Activated B cell treated with CpG ODN at 0.5 μM for 24 hours (primary cell): ENCODE measurements around the gene ASGR1. TPM values are rescaled to one million over a fixed set of nuclear protein-coding genes. Genes with fewer than 3 reads are reported as not detected.

Experiments
- ATAC-seq: fragments of 200-7000 bp; cut with Tn5 transposase; one replicate; pipeline ENCODE4 v1.10.0; 2021; ENCODE audit warnings: low read depth, mild to moderate bottlenecking, moderate library complexity
- CTCF ChIA-PET: fragments of 350-600 bp; sonication (Branson Sonifier 250); formaldehyde crosslinking; loops from one replicate; lab custom pipeline; 2021; ENCODE audit warnings: antibody characterized with exemption; lab: Charles Lee
- POLR2A ChIA-PET: fragments of 350-600 bp; sonication (Branson Sonifier 250); formaldehyde crosslinking; loops from one replicate; lab custom pipeline; 2021; ENCODE audit warnings: antibody characterized with exemption; lab: Charles Lee
- DNase-seq: peaks from one replicate; pipeline ENCODE4 v3.0.0; 2022
- H3K27ac Mint-ChIP-seq: one replicate; pipeline ENCODE4 v1.8.0; 2020; ENCODE audit warnings: mixed read lengths
- H3K27me3 Mint-ChIP-seq: one replicate; pipeline ENCODE4 v1.8.0; 2021; ENCODE audit warnings: mixed read lengths
- H3K36me3 Mint-ChIP-seq: one replicate; pipeline ENCODE4 v1.8.0; 2021; ENCODE audit warnings: low read depth, mixed read lengths
- H3K4me1 Mint-ChIP-seq: one replicate; pipeline ENCODE4 v1.8.0; 2021; ENCODE audit warnings: mixed read lengths
- H3K4me3 Mint-ChIP-seq: one replicate; pipeline ENCODE4 v1.8.0; 2020; ENCODE audit warnings: mild to moderate bottlenecking, mixed read lengths
- H3K9me3 Mint-ChIP-seq: one replicate; pipeline ENCODE4 v1.8.0; 2020; ENCODE audit warnings: mixed read lengths
- CTCF ChIP-seq: fragments of 200-600 bp; IDR thresholded peaks from one replicate; pipeline ENCODE4 v1.8.0; 2022; ENCODE audit warnings: antibody characterized with exemption, mild to moderate bottlenecking
- intact Hi-C: fragments of 100-400 bp; cut with micrococcal nuclease; formaldehyde crosslinking; loops from one replicate; pipeline ENCODE4 v1.15.1; 2024
- total RNA-seq: library from RNA; stranded (reverse); gene quantifications from 2 replicates; pipeline ENCODE4 v1.2.3, GENCODE V29; 2022

ASGR1 gene
- total RNA-seq, 1 donor from 2014 or later, result not detected

GRCh38 chr17:7146115-7146514 is 33.1 kb downstream of the ASGR1 start:
- ATAC-seq (no peak), DNase-seq (no peak)
- Mint-ChIP-seq H3K4me3 (no peak overlapping the region), H3K4me1 (no peaks in the 10 kb centered on the region), H3K27me3 (peaks cover 7% of the 10 kb centered on the region), H3K27ac (no peak overlapping the region), H3K9me3 (no peaks in the 10 kb centered on the region), H3K36me3 (no peaks in the 10 kb centered on the region)
- ChIA-PET POLR2A (interaction anchor here (0.7 kb wide), 1 partner anchor 52 kb away, joined by 5 read pairs; no protein-coding TSS in a partner anchor), CTCF (interaction anchor here (1.1 kb wide), 1 partner anchor 94 kb away, joined by 3 read pairs; no protein-coding TSS in a partner anchor)
- TF ChIP-seq CTCF, result no peak
- intact Hi-C loops, result no loop called here

- ChIA-PET CTCF (no interaction called here), POLR2A (interaction anchor here (0.6 kb wide), 1 partner anchor 208 kb away, joined by 3 read pairs; no protein-coding TSS in a partner anchor)
- H3K4me1 Mint-ChIP-seq, result no peaks in the 10 kb centered on the region
- intact Hi-C loops, result no loop called here
- peaks cover 13% of the 10 kb centered on the region for H3K27me3 Mint-ChIP-seq
- H3K36me3 Mint-ChIP-seq, result no peaks in the 10 kb centered on the region
- no peak for DNase-seq
- no peak overlapping the region for H3K4me3 Mint-ChIP-seq
- no peak for ATAC-seq
- H3K27ac Mint-ChIP-seq, result no peak overlapping the region
- no peaks in the 10 kb centered on the region for H3K9me3 Mint-ChIP-seq
- no peak for TF ChIP-seq CTCF
Measured at GRCh38 chr17:7144213-7144612, 35.0 kb downstream of the ASGR1 start.

DNA sequence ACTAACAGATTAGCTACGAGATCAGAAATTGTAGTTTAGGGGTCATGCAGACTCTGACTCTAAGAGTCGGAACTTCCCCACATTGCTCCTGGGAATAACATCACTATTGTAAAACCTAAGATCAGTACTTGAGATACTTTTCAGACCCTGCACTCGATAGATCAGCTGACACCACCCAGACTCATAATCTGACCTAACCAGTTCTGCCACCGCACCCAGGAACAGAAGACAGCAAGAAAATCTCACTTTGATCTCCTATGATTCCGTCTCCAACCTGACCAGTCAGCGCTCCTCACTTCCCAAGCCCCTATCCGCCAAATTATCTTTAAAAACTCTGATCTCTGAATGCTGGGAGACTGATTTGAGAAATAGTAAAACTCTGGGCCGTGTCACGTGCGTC is 37.3 kb downstream of the ASGR1 start:
- CTCF ChIA-PET, result no interaction called here
- Mint-ChIP-seq H3K4me3 (no peak overlapping the region), H3K27ac (no peak overlapping the region), H3K36me3 (no peaks in the 10 kb centered on the region), H3K4me1 (no peaks in the 10 kb centered on the region), H3K27me3 (peaks cover 7% of the 10 kb centered on the region), H3K9me3 (no peaks in the 10 kb centered on the region)
- ATAC-seq (no peak), DNase-seq (no peak)
- POLR2A ChIA-PET, result no interaction called here
- no peak for TF ChIP-seq CTCF
- intact Hi-C loops, result no loop called here

GRCh38 chr17:7139400-7139799 is 39.8 kb downstream of the ASGR1 start:
- CTCF ChIA-PET, result interaction anchor here (0.7 to 3.8 kb wide), 2 partner anchors 91 to 94 kb away, joined by 4 to 13 read pairs; no protein-coding TSS in a partner anchor
- H3K36me3 Mint-ChIP-seq, result no peaks in the 10 kb centered on the region
- POLR2A ChIA-PET, result interaction anchor here (0.9 kb wide), 1 partner anchor 94 kb away, joined by 3 read pairs; no protein-coding TSS in a partner anchor
- peaks cover 4% of the 10 kb centered on the region for H3K4me1 Mint-ChIP-seq
- ATAC-seq, result no peak
- H3K4me3 Mint-ChIP-seq, result no peak overlapping the region
- no peaks in the 10 kb centered on the region for H3K9me3 Mint-ChIP-seq
- no peak overlapping the region for H3K27ac Mint-ChIP-seq
- intact Hi-C loops, result loop anchor here (5.0 kb wide), 1 partner anchor 297 kb away; no protein-coding TSS in a partner anchor
- no peak for DNase-seq
- H3K27me3 Mint-ChIP-seq, result peaks cover 9% of the 10 kb centered on the region
- TF ChIP-seq CTCF, result no peak

DNA sequence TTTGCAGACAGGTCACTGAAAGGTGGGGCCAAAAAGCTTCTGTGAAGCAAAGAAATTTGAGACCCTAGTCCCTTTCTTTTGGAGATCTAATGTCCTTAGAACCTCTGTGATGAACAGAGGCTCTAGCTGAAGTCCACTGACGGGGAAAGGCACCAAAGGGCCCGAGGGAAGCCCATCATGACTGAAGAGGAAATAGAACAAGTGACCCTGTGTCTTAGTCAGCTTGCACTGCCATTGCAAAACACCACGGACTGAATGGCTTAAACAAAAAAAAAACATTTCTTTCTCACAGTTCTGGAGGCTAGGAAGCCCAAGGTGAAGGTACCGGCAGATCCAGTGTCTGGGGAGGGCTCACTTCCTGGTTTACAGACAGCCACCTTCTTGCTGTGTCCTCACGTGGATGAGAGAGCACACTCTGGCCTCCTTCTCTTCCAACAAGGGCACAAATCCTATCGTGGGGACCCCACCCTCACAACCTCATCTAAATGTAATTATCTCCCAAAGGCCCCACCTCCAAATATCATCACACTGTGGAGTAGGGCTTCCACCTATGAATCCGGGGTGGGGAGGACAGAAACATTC is 40.3 kb downstream of the ASGR1 start:
- no peak for TF ChIP-seq CTCF
- no peaks in the 10 kb centered on the region for H3K9me3 Mint-ChIP-seq

More for the DNA sequence above, 40.3 kb downstream of the ASGR1 start:
- ChIA-PET POLR2A (no interaction called here), CTCF (interaction anchor here (3.8 to 8.0 kb wide), 2 partner anchors 86 to 91 kb away, joined by 13 to 109 read pairs; no protein-coding TSS in a partner anchor)
- H3K27ac Mint-ChIP-seq, result no peak overlapping the region
- H3K27me3 Mint-ChIP-seq, result peaks cover 9% of the 10 kb centered on the region
- ATAC-seq, result no peak
- peaks cover 5% of the 10 kb centered on the region for H3K4me1 Mint-ChIP-seq
- intact Hi-C loops, result loop anchor here (5.0 kb wide), 1 partner anchor 297 kb away; no protein-coding TSS in a partner anchor
- H3K4me3 Mint-ChIP-seq, result no peak overlapping the region
- no peaks in the 10 kb centered on the region for H3K36me3 Mint-ChIP-seq
- DNase-seq, result no peak
